C4-2B (cell line): ENCODE data around the gene ZDHHC14.

ENCODE experiments used
- ZFX ChIP-seq: fragments of 450-650 bp; IDR thresholded peaks from 2 replicates; pipeline ENCODE4 v1.6.1; 2017
- TF ChIP-seq, protein P1 (sequence below): fragments of 450-650 bp; conservative IDR thresholded peaks from 2 replicates; pipeline ENCODE4 v1.5.1; 2017; ENCODE audit warnings: mild to moderate bottlenecking

DNA sequence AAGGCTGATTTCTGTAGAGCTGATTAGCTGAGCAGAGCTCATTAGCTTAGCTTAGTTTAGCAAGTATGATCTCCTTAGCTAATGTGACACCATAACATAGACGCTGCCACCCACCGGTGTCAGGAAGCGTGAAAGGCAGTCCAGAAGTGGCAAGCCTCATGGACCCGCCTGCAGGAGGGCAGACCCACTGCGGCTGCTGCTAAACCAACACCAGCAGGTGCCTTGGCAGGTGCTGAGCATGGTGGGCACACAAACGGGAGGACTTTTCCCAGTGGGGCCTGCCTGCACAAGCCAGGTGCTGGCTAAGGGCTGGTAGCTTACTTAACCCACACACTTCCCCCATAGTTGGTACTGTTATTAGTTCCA is 22.7 kb downstream of the ZDHHC14 start:
- TF ChIP-seq, protein P1, sequence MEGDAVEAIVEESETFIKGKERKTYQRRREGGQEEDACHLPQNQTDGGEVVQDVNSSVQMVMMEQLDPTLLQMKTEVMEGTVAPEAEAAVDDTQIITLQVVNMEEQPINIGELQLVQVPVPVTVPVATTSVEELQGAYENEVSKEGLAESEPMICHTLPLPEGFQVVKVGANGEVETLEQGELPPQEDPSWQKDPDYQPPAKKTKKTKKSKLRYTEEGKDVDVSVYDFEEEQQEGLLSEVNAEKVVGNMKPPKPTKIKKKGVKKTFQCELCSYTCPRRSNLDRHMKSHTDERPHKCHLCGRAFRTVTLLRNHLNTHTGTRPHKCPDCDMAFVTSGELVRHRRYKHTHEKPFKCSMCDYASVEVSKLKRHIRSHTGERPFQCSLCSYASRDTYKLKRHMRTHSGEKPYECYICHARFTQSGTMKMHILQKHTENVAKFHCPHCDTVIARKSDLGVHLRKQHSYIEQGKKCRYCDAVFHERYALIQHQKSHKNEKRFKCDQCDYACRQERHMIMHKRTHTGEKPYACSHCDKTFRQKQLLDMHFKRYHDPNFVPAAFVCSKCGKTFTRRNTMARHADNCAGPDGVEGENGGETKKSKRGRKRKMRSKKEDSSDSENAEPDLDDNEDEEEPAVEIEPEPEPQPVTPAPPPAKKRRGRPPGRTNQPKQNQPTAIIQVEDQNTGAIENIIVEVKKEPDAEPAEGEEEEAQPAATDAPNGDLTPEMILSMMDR = no peak
- TF ChIP-seq ZFX = no peak
